HG02588 (cell line): ENCODE results near the gene RAI1.

ENCODE experiments used
- ATAC-seq: cut with Tn5 transposase; IDR thresholded peaks from one replicate; pipeline ENCODE4 v1.9.1; 2021; ENCODE audit warnings: mild to moderate bottlenecking, moderate library complexity; ENCODE audit not compliant: unreplicated experiment

RAI1 gene

DNA sequence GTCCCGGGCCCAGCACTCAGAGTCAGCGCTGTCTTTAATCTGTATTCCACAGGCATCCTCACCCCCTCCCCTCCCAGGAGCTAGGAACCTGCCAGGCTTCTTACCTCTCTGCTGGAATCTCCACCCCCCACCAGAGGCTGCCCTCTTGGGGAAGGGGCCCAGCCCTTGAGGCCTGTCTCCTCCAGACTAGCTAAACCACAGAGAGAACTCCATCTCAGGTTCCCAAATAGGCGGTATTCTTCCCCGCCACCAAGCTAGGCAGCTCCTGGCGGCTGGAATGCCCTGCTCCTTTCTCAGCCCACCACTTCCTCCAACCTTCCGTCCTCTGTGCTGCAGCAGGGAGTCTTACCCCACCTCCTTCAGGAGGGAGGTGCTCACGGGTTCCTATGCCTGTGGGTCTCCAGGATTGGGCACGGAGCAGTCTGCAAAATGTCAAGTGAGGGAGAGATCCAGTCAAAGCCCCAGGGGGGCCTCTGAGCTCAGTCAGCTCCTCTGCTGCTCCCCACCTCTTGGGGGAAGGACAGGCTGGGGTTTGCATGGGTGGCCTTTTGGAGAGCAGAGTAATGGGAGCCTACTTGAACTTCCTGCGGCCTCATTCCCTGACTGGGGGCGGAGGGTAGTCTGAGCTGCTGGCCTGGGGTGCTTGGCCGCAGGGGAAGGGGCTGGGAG is 99.8 kb downstream of the RAI1 start:
- ATAC-seq, result no peak

DNA sequence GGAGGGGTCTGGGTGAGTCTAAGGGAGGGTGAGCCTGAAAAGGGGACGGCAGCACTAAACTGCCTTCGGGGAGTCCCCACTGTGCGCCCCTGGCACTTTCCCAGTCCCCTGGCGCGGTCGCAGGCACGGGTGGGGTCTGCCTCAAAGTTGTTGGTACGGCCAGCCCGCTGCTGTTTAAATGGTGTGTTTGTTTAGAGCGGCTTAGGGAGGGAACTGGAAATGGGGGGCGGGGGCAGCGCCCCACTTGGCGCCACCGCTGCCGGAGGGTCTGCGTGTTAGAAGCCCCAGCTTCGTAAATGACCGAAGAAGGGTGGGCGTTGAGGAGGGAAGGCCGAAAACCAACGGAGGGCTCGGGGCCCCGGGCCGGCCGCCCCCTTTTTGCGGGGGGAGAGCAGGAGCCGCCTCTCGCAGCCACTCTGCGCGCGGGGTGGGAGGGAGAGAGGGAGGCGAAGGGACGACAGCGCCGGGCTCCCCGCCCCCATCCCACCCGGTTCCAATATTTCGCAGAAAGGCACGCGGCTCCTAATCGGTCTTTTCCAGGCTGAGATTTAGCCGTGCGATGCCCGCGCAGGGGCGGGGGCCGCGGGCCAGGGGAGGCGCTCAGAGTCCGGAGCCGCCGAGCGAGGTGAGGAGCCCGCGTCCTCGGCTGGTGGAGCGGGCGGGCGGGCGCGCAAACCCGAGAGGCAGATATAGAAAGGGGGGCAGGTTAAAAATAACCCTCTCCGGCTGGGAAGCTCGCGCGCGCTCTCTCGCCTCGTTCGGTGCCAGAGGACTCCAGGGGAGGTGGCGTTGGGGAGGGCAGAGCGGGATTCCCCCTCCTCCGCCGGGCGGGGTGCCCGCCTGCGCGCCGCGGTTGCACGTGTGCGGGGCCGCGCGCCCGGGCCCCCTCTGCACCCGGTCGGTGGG is 100.6 kb downstream of the RAI1 start:
- no peak for ATAC-seq

DNA sequence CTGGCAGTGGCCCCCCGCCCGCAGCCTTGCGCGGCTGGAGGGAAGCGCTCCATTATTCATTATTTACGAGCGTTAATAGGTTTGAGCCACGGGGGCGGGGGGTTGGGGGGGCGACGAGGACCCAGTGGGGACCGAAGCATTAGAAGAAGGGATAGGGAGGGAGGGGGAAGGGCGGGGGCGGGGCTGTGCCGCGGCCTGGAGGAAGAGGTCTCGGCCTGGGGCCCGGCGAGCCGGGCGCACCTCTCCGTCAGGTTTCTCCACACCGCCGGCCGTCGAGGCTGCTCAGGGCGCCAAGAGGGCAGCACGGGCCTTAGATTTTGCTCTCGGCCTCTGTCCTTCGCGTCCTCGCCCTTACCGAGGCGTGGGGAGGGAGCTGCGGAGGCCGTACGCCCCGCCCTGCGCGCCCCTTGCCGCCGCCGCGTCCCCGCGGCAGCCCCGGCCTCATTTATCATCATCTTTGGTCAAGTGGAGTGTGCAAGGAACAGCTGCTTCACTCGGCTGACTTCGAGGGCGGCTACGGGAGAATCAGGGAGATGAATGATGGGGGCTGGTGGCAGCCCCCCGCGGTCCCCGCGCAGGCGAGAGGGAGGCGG is 101.4 kb downstream of the RAI1 start:
- ATAC-seq, result no peak

DNA sequence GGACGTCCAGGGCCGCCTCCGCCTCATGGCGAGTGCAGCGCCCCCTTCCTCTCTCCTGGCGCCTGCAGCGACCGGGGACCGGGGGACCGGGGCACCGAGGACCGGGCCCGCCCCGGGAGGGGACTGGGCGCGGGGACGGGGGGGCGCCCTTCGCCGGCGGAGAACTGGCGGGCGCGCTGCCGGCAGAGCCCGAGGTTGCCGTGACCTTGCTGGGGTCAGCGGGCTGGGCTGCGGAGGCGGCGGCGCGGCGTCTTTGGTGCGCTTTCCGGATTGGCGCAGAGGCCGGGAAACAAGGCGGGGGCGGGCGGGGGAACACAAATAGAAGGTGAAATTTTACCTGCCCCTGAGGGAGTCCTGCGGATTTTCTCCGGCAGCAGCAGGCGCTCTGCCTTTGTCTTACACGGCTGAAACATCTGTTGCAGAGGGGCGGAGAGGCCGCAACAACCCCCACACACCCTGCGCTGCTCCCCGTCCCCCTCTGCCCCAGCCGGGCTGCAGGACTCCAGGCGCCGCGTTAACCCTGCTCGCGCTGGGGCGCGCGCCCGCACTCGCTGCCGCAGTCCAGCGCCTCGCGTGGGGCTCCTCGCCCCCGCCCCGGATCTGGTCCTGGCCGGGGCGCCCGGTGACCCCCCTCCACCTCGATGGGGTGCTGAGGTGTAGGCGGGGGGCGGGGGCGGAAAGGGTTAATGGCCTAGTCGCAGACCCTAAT is 102.0 kb downstream of the RAI1 start:
- no peak for ATAC-seq

DNA sequence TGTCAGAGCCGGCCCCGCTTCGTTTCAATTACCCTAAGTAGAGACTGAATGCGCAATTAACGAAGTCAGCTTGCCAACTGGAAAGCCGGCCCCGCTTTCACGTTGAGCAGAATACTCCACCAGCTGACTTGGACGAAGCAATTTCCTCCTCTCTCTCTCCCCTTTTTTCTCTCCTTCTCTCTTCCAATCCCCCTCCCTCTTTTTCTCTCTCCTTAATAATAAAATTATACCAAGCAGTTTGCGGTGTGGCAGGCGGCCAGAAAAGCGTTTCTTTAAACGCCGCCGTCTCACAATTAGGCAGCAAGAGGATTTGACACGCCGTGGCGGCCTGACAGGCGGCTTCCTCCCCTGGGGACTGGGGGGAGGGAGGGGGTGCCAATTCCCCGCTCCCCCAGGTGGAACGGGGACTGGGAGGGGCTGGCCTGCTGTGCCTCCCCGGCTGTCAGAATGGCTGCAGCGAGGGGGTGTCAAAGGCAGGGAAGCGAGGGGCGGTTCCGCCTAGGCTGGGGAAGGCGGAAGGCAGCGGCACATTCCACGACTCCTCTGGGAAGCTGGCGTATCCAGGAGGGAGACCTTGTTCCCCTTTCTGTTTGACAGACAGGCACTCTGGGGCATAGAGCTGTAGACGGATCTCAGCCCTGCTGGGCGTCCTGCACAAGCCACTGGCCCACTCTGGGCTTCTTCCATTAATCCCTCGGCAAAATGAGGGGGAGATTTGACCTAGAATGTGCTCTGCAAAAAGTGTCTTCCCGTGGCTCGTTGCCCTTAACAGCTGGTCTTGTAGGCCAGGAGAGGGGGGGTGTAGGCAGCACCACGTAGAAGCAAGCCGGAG is 102.8 kb downstream of the RAI1 start:
- ATAC-seq, result no peak

DNA sequence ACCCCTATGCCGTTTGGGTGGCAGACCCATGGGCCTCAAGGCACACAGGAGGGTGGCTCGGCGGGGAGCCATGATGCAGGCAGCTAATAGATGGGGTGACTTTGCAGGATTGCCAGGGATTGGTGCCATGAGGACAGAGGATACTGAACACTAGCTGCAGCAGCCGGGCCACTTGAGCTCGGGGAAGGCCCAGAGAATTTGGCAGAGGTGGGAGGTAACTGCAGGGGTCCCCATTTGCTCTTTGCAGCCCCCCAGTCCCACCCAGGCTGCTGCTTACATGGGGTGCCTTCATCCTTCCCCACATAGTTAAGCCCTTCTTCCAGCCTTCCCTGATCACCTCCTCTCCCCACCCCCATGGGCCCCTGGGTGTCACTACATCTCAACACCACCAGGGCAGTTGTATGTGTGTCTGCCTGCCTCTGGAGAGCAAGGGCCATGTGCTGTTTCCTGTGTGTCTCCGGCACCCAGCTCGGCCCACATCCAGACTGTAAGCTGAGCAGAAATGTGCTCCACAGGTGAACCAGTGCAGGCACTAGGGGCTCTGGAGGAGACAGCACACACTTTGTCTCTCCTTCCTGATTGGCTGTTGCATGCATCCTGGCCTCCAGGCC is 103.5 kb downstream of the RAI1 start:
- no peak for ATAC-seq

DNA sequence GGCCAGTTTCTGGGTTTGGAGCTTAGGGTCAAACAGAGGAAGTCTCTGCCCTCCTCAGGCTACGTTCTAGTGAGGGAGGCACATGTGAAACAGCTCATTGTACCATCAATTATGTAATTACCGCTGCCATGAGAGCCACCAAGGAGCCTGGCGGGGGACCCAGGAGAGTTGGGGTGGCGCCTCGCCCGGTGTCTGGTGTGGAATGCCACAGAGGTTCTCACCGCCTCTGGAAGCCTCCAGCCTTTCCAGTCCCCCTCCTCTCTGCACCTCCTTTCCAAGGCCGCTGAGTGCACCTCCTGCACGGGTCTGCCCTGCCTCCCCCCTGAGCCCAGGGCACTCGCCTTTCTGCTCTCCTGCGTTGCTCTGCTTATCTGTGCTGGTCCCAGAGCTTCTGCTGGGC is 104.1 kb downstream of the RAI1 start:
- ATAC-seq, result no peak

DNA sequence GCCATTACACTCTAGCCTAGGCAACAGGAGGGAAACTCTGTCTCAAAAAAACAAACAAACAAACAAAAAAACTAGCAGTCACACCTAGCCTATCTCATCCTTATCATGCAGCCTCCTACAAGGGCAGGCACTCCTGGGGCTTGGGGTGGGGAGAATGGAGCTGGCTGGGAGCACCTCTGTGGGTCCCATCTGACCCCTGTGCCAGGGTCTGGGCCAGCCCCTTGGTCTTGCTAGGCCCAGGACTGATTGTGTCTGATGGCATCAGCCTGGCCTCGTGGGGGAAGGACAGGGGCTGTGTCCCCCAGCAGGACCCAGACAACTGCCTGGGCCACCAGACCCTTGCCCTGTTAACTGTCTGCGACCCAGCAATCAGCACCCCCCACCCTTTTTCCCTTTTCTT is 105.7 kb downstream of the RAI1 start:
- ATAC-seq, result no peak

DNA sequence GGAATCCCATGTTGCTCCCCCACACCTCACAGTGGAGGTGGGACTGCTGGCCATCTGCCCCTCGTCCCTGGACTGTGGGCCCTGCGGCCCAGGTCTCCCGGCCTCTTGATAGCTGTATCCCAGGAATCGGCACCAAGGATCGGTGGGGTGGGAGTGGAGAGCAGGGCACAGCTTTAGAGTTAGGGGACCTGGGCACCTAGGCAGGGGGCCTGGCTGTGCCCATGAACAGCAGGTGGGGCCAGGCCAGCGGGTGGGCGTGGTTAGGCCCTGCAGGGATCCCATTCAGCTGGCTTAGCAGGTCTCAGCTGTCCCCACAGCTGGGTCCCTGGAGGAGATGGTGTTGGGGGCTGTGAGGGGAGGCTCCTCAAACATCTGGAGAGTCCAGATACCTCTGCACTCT is 106.3 kb downstream of the RAI1 start:
- ATAC-seq, result no peak

DNA sequence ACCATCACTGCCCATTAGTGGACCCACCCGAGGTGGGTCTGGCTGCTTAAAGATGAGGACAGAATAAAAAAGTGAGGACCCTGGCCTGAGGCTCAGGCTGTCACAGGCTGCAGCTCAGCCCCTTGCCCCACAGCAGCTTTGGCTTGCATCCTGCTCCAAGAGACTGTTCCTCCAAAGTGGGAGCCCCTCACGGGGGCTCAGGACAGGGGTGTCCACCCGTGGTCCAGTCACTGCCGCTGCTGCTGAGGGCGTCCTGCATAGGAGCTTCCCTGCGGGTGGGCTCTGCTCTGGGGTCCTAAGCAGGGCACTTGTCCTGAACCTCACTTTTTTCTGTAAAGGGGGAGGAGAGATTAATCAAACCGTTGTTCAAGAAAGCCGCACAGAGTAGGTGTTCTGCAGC is 107.7 kb downstream of the RAI1 start:
- ATAC-seq, result no peak

DNA sequence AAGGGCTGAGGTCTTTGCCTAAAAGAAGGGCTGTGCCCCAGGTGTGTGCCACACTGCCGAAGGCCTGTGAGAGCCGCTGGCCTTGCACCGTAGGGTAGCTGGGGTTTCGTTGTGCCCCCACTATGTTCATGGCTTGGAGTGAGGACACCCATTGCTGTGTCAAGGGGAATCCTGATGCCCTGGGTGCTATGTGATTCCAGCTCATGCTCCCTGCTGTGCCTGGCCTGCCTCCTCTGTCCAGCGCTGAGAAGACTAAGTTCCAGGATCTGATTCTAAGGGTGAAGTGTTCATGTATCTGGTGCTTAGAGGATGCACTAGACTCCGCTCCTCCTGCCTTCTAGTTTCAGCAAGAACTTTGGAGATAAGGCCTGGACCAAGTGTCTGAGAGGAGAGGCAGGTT is 108.2 kb downstream of the RAI1 start:
- no peak for ATAC-seq

DNA sequence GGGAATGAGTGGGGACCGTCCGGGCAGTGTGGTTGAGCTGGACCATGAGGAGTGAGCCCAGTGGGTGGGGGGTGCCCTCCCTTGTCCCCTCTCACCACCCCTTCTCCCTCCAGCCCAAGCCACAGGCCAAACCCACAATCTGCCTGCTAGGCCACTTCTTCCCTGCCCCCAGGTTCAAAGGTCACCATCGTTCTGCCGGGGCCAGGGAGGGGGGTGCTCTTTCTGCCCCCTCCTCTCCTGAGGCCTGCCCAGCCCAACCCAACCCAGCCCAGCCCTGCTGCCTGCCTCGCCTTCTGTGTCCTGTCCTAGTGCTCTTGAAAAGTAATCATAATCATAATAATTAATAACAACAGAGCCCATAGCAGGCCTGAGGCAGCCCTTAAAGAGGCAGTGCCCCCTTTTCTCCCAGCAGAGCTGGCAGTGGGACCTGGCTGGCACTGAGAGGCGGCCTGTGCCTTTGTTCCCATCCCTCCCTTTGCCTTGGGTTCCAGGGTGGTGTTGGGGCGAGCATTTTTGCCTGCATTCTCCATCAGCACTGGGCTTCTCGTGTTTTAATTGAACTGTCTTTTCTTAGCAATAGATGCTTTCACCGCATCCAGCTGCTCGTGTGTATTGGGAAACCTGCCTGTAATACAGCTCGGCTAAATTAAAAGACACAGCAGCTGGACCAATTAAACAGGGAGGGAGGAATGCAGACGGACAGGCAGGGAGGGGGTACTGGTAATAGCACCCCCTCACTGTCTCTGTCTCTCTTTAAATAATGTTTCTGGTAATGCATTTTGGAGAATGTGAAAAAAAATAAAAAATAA is 108.8 kb downstream of the RAI1 start:
- no peak for ATAC-seq

DNA sequence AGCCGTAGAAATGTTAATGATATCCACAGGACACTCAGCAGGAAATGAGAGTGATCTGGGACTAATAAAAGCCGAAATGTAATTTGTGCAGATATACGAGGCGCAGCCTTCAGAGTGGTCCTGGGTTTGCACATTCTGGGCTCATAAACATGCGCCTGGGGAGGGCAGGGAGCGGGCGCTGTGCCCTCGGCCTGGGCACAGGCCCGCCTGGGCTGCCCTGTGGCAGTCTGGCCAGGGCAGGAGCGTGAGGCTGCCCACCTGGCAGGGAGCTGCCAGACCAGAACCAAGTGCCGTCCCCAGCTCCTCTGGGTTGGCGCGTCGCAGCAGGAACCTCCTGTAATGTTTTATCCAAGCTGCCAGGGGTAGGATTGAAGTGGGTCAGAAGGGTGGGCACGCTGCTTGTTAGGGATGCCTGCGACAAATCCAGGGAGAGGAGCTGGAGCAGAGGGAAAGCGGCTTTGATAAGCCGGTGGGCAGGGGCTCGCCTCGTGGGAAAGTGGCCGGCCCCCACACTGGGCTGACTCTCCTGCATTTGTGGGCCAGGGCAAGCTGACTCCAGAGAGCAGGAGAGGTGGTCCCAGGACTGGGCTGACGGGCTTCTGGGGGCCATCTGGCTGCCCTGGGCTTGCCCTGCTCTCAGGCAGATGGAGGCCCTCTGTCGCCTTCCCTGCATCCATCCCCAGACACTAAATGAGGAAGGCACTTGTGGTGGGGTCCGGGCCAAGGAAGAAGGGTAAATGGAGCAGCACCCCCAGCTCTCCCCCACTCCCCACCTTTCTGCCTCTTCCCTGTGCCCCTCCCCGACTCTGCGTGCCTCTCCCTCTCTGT is 109.6 kb downstream of the RAI1 start:
- ATAC-seq, result no peak

DNA sequence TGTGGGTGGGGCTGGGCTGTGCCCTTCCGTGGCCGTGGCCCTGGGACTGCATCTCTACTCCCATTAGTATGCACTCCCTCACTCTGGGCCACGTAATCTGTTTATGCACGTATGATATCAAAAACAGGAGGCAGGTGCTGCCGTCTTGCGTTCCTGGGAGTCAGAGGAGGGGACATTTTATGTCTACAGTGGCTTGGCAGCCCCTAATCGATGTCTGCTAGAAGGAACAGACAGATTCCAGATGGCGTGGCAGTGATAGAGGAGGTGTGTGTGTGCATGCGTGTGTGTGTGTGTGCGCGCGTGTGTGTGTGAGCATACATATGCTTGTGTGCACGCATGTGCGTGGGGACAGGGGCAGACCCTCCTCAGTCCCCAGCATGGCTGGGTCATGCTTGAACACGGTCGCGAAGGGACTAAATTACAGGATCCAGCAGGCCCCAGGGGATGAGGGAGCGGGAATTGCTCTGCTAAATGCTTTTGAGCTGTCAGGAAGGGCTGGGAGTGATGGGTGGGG is 110.8 kb downstream of the RAI1 start:
- no peak for ATAC-seq

DNA sequence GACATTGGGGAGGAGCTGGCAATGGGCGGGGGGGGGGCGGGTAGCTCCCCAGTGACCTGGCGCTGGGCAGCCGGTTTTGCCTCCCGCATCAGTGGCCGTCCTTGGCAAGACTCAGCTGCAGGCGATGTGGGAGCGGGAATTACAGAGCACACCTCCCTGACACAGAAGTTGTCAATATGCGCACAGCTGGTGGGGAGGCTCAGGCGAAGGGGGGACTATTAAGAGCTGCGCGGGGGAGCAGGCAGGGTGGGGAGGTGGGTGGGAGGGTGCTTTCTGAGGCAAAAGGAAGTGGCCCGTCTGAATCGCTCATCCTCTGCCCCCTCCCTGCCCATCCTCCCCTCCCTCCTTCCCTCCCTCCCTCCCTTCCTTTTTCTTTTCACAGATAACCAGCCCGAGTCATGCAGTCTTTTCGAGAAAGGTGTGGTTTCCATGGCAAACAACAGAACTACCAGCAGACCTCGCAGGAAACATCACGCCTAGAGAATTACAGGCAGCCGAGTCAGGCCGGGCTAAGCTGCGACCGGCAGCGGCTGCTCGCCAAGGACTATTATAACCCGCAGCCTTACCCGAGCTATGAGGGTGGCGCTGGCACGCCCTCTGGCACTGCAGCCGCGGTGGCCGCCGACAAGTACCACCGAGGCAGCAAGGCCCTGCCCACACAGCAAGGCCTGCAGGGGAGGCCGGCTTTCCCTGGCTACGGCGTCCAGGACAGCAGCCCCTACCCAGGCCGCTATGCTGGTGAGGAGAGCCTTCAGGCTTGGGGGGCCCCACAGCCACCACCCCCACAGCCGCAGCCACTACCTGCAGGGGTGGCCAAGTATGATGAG is 111.5 kb downstream of the RAI1 start:
- ATAC-seq, result no peak

DNA sequence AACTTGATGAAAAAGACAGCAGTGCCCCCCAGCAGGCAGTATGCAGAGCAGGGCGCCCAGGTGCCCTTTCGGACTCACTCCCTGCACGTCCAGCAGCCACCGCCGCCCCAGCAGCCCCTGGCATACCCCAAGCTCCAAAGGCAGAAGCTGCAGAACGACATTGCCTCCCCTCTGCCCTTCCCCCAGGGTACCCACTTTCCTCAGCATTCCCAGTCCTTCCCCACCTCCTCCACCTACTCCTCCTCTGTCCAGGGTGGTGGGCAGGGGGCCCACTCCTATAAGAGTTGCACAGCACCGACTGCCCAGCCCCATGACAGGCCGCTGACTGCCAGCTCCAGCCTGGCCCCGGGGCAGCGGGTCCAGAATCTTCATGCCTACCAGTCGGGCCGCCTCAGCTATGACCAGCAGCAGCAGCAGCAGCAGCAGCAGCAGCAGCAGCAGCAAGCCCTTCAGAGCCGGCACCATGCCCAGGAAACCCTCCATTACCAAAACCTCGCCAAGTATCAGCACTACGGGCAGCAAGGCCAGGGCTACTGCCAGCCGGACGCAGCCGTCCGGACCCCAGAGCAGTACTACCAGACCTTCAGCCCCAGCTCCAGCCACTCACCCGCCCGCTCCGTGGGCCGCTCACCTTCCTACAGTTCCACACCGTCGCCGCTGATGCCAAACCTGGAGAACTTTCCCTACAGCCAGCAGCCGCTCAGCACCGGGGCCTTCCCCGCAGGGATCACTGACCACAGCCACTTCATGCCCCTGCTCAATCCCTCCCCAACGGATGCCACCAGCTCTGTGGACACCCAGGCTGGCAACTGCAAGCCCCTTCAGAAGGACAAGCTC is 112.3 kb downstream of the RAI1 start:
- ATAC-seq, result no peak
